ENCODE measurements around the gene BST1. TPM values are rescaled to one million over a fixed set of nuclear protein-coding genes. Genes with fewer than 3 reads are reported as not detected.

Gene BST1
- polyA plus RNA-seq, 4 donors = 10.8 to 16.2 (median 12.9) TPM

- DNase-seq (ENCODE audit: low read depth in 4 of 4, low spot score in 3 of 4) = no peak
Measured at GRCh38 chr4:15774020-15774420, 71.2 kb downstream of the BST1 start.

GRCh38 chr4:15776871-15777648 lies 74.2 kb downstream of the BST1 start:
- no peak for DNase-seq (ENCODE audit: low read depth in 4 of 4, low spot score in 3 of 4)

- no peak for DNase-seq (ENCODE audit: low read depth in 4 of 4, low spot score in 3 of 4)
Measured at GRCh38 chr4:15777697-15778288, 74.9 kb downstream of the BST1 start.

- peak in 2 of 4 donors; percentile 15 to 21 for DNase-seq (ENCODE audit: low read depth in 4 of 4, low spot score in 3 of 4)
Measured at GRCh38 chr4:15778289-15779241, 75.7 kb downstream of the BST1 start, which contains the start of gene CD38. TSS of gene CD38 (plus strand) at chr4:15778328. CDS start at chr4:15778415, 87 bp downstream.

- DNase-seq (ENCODE audit: low read depth in 4 of 4, low spot score in 3 of 4) = peak; percentile 36 to 54 (median 45)
Measured at GRCh38 chr4:15779306-15779705, 76.4 kb downstream of the BST1 start.

- DNase-seq (ENCODE audit: low read depth in 4 of 4, low spot score in 3 of 4) = no peak
Measured at GRCh38 chr4:15779809-15780208, 76.9 kb downstream of the BST1 start.

GRCh38 chr4:15781427-15782095 lies 78.7 kb downstream of the BST1 start:
- DNase-seq (ENCODE audit: low read depth in 4 of 4, low spot score in 3 of 4) = no peak

Other genes with a start within 250 kb of the BST1 start
- gene CC2D2A, start 233.2 kb upstream of the BST1 start, polyA plus RNA-seq (ENCODE audit: insufficient read length in 4 of 4) = 10 to 100 TPM; 40.8 to 57.6 (median 55.4) TPM
- 100 to 1,000 TPM in 3 of 4 donors, 10 to 100 TPM in 1; 95.9 to 145 (median 128) TPM for gene FBXL5, start 47.7 kb upstream of the BST1 start, polyA plus RNA-seq (ENCODE audit: insufficient read length in 4 of 4)
- 10 to 100 TPM; 53.3 to 96.1 (median 67.1) TPM for gene FAM200B, start 21.2 kb upstream of the BST1 start, polyA plus RNA-seq (ENCODE audit: insufficient read length in 4 of 4)
- 1 to 10 TPM in 2 of 4 donors, under 1 TPM in 2; 0.93 to 1.2 (median 1.0) TPM for gene CD38, start 75.3 kb downstream of the BST1 start, polyA plus RNA-seq (ENCODE audit: insufficient read length in 4 of 4)
- gene FGFBP1, start 235.7 kb downstream of the BST1 start, polyA plus RNA-seq (ENCODE audit: insufficient read length in 4 of 4) = under 1 TPM in 3 of 4 donors, not detected in 1; 0.12 to 0.16 (median 0.15) TPM

Data from left renal pelvis (tissue), 4 donors.